HepG2 (cell line): Measurements from ENCODE around the gene HSD3B7. TPM values are rescaled to one million over a fixed set of nuclear protein-coding genes. Genes with fewer than 3 reads are reported as not detected.
A peak's percentile ranks its signal among the peaks of the same experiment; 100 is the strongest.

Experiments used
- AHDC1 ChIP-seq: sonication (generic); formaldehyde crosslinking; IDR thresholded peaks from 2 replicates; pipeline ENCODE4 v1.5.1; 2020; ENCODE audit warnings: mild to moderate bottlenecking, missing genetic modification reagents, borderline replicate concordance
- CTCF ChIP-seq: sonication (generic); formaldehyde crosslinking; IDR thresholded peaks from 2 replicates; pipeline ENCODE4 v1.5.0; 2020; ENCODE audit warnings: mild to moderate bottlenecking, missing genetic modification reagents, moderate library complexity
- DZIP1 ChIP-seq: sonication (generic); formaldehyde crosslinking; IDR thresholded peaks from 2 replicates; pipeline ENCODE4 v1.5.0; 2020; ENCODE audit warnings: mild to moderate bottlenecking, missing genetic modification reagents
- GMEB2 ChIP-seq: IDR thresholded peaks from 2 replicates; pipeline ENCODE4 v1.6.1; 2016; ENCODE audit warnings: missing biosample characterization, missing genetic modification reagents, low read depth
- KLF9 ChIP-seq: IDR thresholded peaks from 2 replicates; pipeline ENCODE4 v1.6.1; 2016; ENCODE audit warnings: low read depth
- NCOA1 ChIP-seq: sonication (generic); formaldehyde crosslinking; IDR thresholded peaks from 2 replicates; pipeline ENCODE4 v1.9.0; 2021; ENCODE audit warnings: missing genetic modification reagents
- NFE2L2 ChIP-seq: fragments of 150-350 bp; IDR thresholded peaks from 2 replicates; pipeline ENCODE4 v1.6.1; 2014; ENCODE audit warnings: low read length
- PBX3 ChIP-seq: sonication (generic); formaldehyde crosslinking; IDR thresholded peaks from 2 replicates; pipeline ENCODE4 v1.8.1; 2023; ENCODE audit warnings: missing genetic modification reagents, inconsistent platforms, borderline replicate concordance
- PCBP1 ChIP-seq: fragments of 200-400 bp; formaldehyde crosslinking; IDR thresholded peaks from 2 replicates; pipeline ENCODE4 v1.6.1; 2017; ENCODE audit warnings: mild to moderate bottlenecking, low read depth, low read length, borderline replicate concordance
- SKI ChIP-seq: fragments of 450-650 bp; IDR thresholded peaks from one replicate; pipeline ENCODE4 v1.6.1; 2018; ENCODE audit warnings: mild to moderate bottlenecking; ENCODE audit not compliant: partially characterized antibody
- ZFAT ChIP-seq: sonication (generic); formaldehyde crosslinking; conservative IDR thresholded peaks from 2 replicates; pipeline ENCODE4 v1.8.1; 2023; ENCODE audit warnings: missing genetic modification reagents, inconsistent platforms
- ZNF619 ChIP-seq: sonication (generic); formaldehyde crosslinking; IDR thresholded peaks from 2 replicates; pipeline ENCODE4 v1.4.0; 2020; ENCODE audit warnings: mild to moderate bottlenecking, missing genetic modification reagents
- ZNF737 ChIP-seq: sonication (generic); formaldehyde crosslinking; IDR thresholded peaks from 2 replicates; pipeline ENCODE4 v1.5.0; 2020; ENCODE audit warnings: missing genetic modification reagents, mild to moderate bottlenecking, borderline replicate concordance
- ZNF816 ChIP-seq: sonication (generic); formaldehyde crosslinking; IDR thresholded peaks from 2 replicates; pipeline ENCODE4 v1.8.0; 2022; ENCODE audit warnings: missing genetic modification reagents, mild to moderate bottlenecking, borderline replicate concordance
- ZNF883 ChIP-seq: sonication (generic); formaldehyde crosslinking; IDR thresholded peaks from 2 replicates; pipeline ENCODE4 v1.5.1; 2020; ENCODE audit warnings: mild to moderate bottlenecking, missing genetic modification reagents; ENCODE audit errors: not compliant biosample characterization
- polyA plus RNA-seq, 8 experiments: library from polyadenylated mRNA; depleted of rRNA in 3 of 8; stranded (reverse) in 7 of 8; unstranded in 1 of 8; fragments of >200 nt; fragmentation: Illumina TruSeq in 4 of 8; extraction: Trizol in 4 of 8; gene quantifications; 2 replicates each; pipeline versions ENCODE4 v1.2.1 to v1.2.3, GENCODE V29; 2011 to 2016; ENCODE audit warnings: low read depth in 4 of 8, missing spikeins in 1 of 8, mixed read lengths in 1 of 8; ENCODE audit not compliant: insufficient read depth in 1 of 8
- total RNA-seq, 5 experiments: library from RNA; depleted of rRNA; stranded (reverse); fragments of >200 nt; fragmentation: Illumina TruSeq; extraction: Trizol; gene quantifications; 2 replicates each; pipeline ENCODE4 v1.2.3, GENCODE V29; 2016; ENCODE audit warnings: low read depth in 1 of 5

The HSD3B7 gene
- total and polyA plus RNA-seq, 2 of the 13 experiments (the other 11 are each of a cell fraction or from before 2014, with no cell fraction given), result 32.9 to 69.7 TPM

- peak; percentile 83; the same call in 1 of the 2 replicates for TF ChIP-seq AHDC1 (CRISPR knock-in tag)
- no peak for TF ChIP-seq PCBP1
- peak; percentile 73; the same call in 1 of the 2 replicates for TF ChIP-seq DZIP1 (CRISPR knock-in tag)
- no peak for TF ChIP-seq KLF9 (CRISPR knock-in tag)
- TF ChIP-seq ZNF816, result peak; percentile 89
- 0 out of 2 replicates have a peak, but pooled peaks have one; percentile 63 for TF ChIP-seq PBX3
- TF ChIP-seq ZNF737 (CRISPR knock-in tag), result no peak
- peak; percentile 80 for TF ChIP-seq NCOA1 (CRISPR knock-in tag)
- peak; percentile 43 for TF ChIP-seq CTCF (CRISPR knock-in tag)
- 0 out of 2 replicates have a peak, but pooled peaks have one; percentile 47 for TF ChIP-seq ZNF619 (CRISPR knock-in tag)
- no peak for TF ChIP-seq ZFAT
- peak; percentile 20 for TF ChIP-seq ZNF883 (CRISPR knock-in tag)
- TF ChIP-seq SKI, result peak; percentile 6
- TF ChIP-seq NFE2L2, result no peak
- TF ChIP-seq GMEB2, result no peak
Observed at GRCh38 chr16:30996985-30997724, 12.1 kb downstream of the HSD3B7 start (continued).
